ENCODE measurements around the gene ECEL1. TPM values are rescaled to one million over a fixed set of nuclear protein-coding genes. Genes with fewer than 3 reads are reported as not detected.
A peak's percentile ranks its signal among the peaks of the same experiment; 100 is the strongest.

The ECEL1 gene
- total and polyA plus RNA-seq, 2 experiments from 2014 or later, result 6.7 to 17.5 TPM

GRCh38 chr2:232484628-232485347, 2.8 kb downstream of the ECEL1 start:
- H3K27me3 ChIP-seq (ENCODE audit: insufficient read depth), result peaks cover 64% of the 10 kb centered on the region
- no peaks in the 10 kb centered on the region for H3K9me3 Mint-ChIP-seq
- no peak for ATAC-seq
- peak overlapping the region; percentile 85 for H3K4me2 ChIP-seq
- no peak for TF ChIP-seq STAT1 (IDR thresholded peaks at IDR 0.05; ENCODE audit: unreplicated experiment)
- TF ChIP-seq CREB1 (CRISPR knock-in tag; IDR thresholded peaks at IDR 0.05; ENCODE audit: low read depth), result no peak
- no peak for TF ChIP-seq ZNF331 (CRISPR knock-in tag; IDR thresholded peaks at IDR 0.05; ENCODE audit: low read depth)
- TF ChIP-seq, protein P1, sequence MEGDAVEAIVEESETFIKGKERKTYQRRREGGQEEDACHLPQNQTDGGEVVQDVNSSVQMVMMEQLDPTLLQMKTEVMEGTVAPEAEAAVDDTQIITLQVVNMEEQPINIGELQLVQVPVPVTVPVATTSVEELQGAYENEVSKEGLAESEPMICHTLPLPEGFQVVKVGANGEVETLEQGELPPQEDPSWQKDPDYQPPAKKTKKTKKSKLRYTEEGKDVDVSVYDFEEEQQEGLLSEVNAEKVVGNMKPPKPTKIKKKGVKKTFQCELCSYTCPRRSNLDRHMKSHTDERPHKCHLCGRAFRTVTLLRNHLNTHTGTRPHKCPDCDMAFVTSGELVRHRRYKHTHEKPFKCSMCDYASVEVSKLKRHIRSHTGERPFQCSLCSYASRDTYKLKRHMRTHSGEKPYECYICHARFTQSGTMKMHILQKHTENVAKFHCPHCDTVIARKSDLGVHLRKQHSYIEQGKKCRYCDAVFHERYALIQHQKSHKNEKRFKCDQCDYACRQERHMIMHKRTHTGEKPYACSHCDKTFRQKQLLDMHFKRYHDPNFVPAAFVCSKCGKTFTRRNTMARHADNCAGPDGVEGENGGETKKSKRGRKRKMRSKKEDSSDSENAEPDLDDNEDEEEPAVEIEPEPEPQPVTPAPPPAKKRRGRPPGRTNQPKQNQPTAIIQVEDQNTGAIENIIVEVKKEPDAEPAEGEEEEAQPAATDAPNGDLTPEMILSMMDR (conservative IDR thresholded peaks at IDR 0.05; ENCODE audit: low read depth in 2 of 2), result no peak
- no peak for TF ChIP-seq JUNB (IDR thresholded peaks at IDR 0.05; ENCODE audit: unreplicated experiment)
- TF ChIP-seq EZH2 (IDR thresholded peaks at IDR 0.05; ENCODE audit: low read depth, unreplicated experiment), result no peak
- peaks cover 17% of the 10 kb centered on the region for H3K4me1 ChIP-seq (ENCODE audit: insufficient read depth)
- no peaks in the 10 kb centered on the region for H3K36me3 ChIP-seq (ENCODE audit: insufficient read depth)
- no peaks in the 10 kb centered on the region for H3K79me2 ChIP-seq (replicated peaks; ENCODE audit: insufficient read depth)
- H3K27ac ChIP-seq (ENCODE audit: low read depth), result no peak overlapping the region
- H4K20me1 ChIP-seq (replicated peaks; ENCODE audit: insufficient read depth), result no peaks in the 10 kb centered on the region
- 0 out of 2 replicates have a peak, but pooled peaks cover 5% of the 10 kb centered on the region for H3F3A ChIP-seq (replicated peaks; ENCODE audit: low read depth)
- H3K36me3 Mint-ChIP-seq (ENCODE audit: low read depth), result no peaks in the 10 kb centered on the region; the same call in 2 of the 3 replicates
- peaks cover 58% of the 10 kb centered on the region for H3K27me3 Mint-ChIP-seq (ENCODE audit: insufficient read depth, low read depth, poor library complexity)
- H3K4me3 Mint-ChIP-seq, result peak overlapping the region; percentile 68
- H3K9me2 ChIP-seq (ENCODE audit: insufficient read depth), result no peaks in the 10 kb centered on the region
- peaks cover 19% of the 10 kb centered on the region for H3K4me1 Mint-ChIP-seq
- H3K4me3 ChIP-seq, result peak overlapping the region; percentile 62
- H2AFZ ChIP-seq, result no peak overlapping the region
- no peak overlapping the region for H3K27ac Mint-ChIP-seq
- DNase-seq (ENCODE audit: low spot score), result no peak

DNA sequence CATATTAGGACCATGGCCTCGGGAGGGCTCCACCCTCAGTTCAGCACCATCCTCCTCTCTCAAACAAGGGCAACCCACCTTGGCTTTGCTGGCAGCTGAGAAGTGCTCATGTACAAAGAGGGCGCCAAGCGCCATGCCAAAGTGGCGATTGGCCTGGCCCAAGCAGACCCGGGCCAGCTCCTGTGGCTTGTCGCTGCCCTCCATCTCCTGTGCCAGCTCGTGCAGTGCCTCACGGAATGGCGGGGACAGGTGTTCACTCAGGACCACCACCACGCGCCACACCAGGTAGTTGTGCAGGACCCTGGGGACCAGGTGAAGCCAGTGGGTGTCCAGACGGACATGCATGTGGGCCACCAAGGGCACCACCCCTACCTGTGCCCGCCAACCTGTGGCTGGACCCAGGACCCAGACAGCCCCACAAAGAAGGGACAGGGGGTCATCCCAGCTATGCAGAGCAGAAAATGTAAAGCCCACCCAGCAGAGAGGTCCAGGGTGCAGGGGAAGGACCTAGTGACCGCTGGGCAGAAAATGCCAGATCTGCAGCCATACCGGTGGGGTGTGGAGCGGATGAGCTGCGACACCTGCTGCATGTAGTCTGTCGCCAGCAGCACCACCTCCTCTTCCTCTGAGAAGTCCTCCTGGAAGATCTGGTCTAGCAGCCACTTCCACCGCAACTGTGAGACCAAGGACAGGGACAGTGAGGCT, 3.6 kb downstream of the ECEL1 start:
- no peaks in the 10 kb centered on the region; the same call in 2 of the 3 replicates for H3K36me3 Mint-ChIP-seq (ENCODE audit: low read depth)
- DNase-seq (ENCODE audit: low spot score) (no peak), ATAC-seq (no peak)
- no peaks in the 10 kb centered on the region for H3K36me3 ChIP-seq (ENCODE audit: insufficient read depth)
- H3K79me2 ChIP-seq (replicated peaks; ENCODE audit: insufficient read depth), result no peaks in the 10 kb centered on the region
- H3K4me3 ChIP-seq, result no peak overlapping the region
- H3K27me3 ChIP-seq (ENCODE audit: insufficient read depth), result peaks cover 57% of the 10 kb centered on the region
- H3F3A ChIP-seq (replicated peaks; ENCODE audit: low read depth), result 0 out of 2 replicates have a peak, but pooled peaks cover 5% of the 10 kb centered on the region
- no peaks in the 10 kb centered on the region for H4K20me1 ChIP-seq (replicated peaks; ENCODE audit: insufficient read depth)
- H3K4me3 Mint-ChIP-seq, result no peak overlapping the region
- no peak for TF ChIP-seq STAT1 (IDR thresholded peaks at IDR 0.05; ENCODE audit: unreplicated experiment)
- no peak for TF ChIP-seq EZH2phosphoT487 (IDR thresholded peaks at IDR 0.05; ENCODE audit: unreplicated experiment)
- no peak for TF ChIP-seq ZNF114 (CRISPR knock-in tag; IDR thresholded peaks at IDR 0.05)
- no peak for TF ChIP-seq JUNB (IDR thresholded peaks at IDR 0.05; ENCODE audit: unreplicated experiment)
- no peak for TF ChIP-seq ETS1 (IDR thresholded peaks at IDR 0.05)
- TF ChIP-seq ZNF462 (CRISPR knock-in tag; IDR thresholded peaks at IDR 0.05), result no peak
- peaks cover 56% of the 10 kb centered on the region for H3K27me3 Mint-ChIP-seq (ENCODE audit: insufficient read depth, low read depth, poor library complexity)
- no peaks in the 10 kb centered on the region for H3K9me3 Mint-ChIP-seq
- H3K4me2 ChIP-seq, result no peak overlapping the region
- H3K27ac Mint-ChIP-seq, result no peak overlapping the region
- peaks cover 10% of the 10 kb centered on the region for H3K4me1 ChIP-seq (ENCODE audit: insufficient read depth)
- peaks cover 12% of the 10 kb centered on the region for H3K4me1 Mint-ChIP-seq
- H3K27ac ChIP-seq (ENCODE audit: low read depth), result no peak overlapping the region
- H2AFZ ChIP-seq, result no peak overlapping the region
- H3K9me2 ChIP-seq (ENCODE audit: insufficient read depth), result no peaks in the 10 kb centered on the region
